NCI-H2196 (cell line): ENCODE measurements around the gene CES3.

Experiments
- DNase-seq: peaks from one replicate; lab custom pipeline; 2025; ENCODE audit not compliant: unreplicated experiment; lab: John Stamatoyannopoulos, UW

CES3 gene

DNA sequence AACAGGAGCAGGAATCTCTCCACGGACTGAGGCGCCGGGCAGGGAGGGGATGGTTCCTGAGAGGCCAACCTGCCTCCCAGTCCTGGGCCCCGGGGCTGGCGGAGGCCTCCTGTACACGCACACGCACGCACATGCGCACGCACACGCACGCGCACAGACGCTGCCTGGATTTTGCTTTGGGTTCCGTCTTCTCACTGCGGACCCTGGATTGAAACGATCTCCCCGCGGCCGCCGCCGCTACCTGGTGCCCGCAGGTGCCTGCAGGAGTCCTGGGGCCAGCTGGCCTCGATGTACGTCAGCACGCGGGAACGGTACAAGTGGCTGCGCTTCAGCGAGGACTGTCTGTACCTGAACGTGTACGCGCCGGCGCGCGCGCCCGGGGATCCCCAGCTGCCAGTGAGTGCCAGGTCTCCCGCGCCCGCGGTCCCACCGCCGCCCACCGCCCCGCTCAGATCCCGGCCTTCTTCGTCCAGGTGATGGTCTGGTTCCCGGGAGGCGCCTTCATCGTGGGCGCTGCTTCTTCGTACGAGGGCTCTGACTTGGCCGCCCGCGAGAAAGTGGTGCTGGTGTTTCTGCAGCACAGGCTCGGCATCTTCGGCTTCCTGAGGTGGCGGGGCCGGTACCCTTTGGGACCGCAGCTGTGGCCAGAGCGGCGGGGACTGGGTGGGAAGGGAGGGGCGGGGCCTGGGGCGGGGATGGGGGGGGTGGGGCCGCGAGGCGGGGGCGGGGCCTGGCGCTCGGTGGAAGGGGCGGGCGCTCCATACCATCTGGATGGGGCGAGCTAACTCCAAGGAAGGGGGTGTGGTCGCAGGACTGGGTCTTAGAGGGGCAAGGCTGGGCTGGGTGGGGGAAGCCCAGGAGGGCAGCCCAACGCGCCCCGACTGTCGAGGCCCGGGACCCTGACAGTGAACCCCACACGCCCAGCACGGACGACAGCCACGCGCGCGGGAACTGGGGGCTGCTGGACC is 39.6 kb downstream of the CES3 start:
- peak; percentile 50 for DNase-seq

DNA sequence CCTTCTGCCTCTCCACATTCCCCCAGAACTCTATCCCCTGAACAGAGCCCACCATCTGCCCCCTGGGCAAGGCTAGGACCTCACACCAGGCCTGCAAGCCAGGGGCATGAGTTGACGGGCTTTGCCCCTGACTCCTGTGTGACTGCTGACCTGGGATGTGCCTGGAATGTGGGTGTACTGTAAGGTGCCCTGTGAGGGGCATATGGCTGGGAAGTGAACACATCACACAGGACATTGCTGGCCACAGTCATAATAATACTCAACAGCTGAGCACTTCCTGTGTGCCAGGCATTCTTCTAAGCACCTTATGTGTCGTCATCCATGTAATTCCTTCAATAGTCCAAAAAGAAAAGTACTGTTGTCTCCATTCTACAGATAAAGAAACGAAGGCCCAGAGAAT is 40.7 kb downstream of the CES3 start:
- DNase-seq = no peak

DNA sequence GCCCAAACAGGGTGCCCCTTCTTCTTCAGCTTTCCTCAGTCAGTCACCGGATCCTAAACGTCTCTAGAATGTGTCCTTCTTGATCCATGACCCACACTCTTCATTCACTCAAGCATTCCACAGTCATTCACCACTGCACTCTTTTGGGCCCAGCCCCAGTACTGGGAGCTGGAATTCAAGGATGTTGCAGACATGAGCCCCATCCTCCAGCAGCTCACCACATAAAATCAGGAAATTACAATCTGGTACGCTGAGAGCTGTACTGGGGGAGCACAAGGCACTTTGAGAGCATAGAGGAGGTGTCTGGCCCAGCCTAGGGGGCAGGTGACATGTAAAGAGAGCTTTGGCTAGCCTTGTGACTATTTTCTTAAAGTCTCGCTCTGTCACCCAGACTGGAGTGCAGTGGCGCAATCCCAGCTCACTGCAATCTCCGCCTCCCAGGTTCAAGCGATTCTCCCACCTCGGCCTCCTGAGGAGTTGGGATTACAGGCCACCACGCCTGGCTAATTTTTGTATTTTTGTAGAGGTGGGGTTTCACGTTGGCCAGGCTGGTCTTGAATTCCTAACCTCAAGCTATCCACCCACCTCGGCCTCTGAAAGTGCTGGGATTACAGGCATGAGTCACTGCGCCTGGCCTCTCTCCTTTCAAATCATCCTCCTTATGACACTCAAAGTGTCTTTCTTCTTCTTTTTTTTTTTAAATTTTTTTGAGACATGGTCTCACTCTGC is 46.0 kb downstream of the CES3 start:
- DNase-seq = no peak

DNA sequence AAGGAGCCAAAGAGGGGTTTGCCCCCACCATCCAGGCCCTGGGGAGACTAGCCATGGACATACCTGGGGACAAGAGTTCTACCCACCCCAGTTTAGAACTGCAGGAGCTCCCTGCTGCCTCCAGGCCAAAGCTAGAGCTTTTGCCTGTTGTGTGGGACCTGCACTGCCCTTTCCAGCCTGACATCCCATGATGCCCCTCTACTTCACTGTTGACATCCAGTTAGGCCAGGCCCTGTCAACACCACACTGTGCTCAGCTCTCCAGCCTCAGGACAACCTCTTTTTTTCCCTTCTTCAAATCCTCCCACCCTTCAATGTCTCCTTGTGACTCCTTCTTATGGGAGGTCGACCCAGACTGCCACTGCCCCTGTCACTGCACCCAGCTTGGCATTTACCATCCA is 48.1 kb downstream of the CES3 start:
- no peak for DNase-seq

DNA sequence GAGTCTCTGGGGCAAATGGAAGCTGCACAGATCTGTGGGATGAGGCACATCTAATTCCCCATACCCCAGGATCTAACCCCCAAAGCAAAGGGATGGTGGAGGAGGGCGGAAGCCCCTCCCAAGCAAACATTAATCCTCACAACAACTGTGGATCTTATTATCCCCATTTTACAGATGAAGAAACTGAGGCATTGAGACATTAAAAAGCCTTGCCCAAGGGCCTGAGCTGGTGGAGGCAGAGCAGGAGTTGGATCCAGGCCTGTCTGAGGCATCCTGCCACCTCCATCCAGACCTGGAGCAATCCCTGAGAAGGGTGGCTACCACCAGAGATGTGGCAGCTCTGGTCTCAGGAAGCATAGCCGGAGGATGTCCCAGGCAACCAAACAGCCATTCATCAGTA is 50.2 kb downstream of the CES3 start:
- DNase-seq = no peak

DNA sequence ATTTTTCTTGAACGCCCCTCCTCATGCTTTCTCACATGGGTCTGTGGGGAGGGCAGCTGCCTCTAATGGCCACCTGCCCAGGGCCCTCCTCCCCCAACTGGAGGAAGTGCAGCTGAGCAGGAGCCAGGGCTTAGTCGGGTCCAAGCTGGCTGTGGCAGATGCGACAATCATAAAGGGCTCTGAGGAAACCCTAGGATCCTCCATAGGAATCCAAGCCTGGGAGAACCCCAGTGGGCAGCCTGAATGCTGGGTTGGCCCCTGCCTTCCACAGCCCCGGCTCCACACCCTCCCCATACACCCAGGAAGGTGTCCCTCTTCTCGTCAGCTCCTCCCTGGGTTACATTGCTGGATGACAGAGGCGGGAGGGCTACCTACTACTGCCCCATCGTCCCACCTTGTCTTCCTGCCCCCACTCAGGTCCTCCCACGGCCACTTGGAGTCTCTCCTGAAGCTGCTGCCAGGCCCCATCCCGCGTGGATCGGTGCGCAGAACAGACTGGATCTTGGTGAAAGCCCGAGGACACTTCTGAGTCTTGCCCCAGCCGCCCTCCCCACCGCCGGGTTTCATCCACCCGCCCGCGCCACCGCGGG is 52.3 kb downstream of the CES3 start:
- DNase-seq = peak; percentile 21

DNA sequence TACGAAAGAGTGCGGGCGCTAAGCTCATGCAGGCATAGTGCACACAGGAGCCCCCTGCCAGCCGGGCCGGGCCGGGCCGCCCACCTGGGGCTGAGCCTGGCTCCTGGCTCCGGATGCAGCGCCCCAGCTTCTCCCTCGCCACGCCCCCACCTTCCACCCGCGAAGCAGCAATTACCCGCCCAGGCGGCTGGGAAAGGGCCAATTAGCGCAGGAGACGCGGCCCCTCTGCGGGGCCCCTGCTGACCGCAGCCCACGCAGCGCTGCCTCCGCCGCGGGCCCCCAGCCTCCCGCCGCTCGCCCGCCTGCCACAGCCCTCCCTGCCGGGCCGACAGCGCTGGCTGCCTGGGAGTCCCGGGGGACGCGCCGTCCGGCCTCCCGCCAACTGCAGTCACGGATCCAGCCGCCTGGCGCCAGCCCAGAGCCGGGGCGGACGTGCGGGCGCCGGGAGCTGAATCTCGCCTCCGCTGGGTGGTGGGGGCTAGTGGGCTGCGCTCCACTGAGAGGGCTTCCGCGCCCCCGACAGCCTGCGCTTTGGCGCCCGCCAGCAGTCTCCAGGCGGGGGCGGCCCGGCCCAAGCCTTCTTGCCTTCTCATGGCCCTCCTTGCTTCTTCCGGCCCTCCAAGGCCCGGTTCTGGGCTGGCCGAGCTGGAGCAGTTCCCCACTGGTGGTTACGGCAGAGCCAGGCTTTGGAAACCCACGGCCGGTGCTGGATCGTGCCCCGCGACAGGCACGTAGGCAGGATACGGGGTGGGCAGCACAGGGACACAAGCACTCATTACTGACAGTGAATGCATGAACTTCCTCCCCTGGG is 53.0 kb downstream of the CES3 start:
- peak; percentile 24 for DNase-seq

DNA sequence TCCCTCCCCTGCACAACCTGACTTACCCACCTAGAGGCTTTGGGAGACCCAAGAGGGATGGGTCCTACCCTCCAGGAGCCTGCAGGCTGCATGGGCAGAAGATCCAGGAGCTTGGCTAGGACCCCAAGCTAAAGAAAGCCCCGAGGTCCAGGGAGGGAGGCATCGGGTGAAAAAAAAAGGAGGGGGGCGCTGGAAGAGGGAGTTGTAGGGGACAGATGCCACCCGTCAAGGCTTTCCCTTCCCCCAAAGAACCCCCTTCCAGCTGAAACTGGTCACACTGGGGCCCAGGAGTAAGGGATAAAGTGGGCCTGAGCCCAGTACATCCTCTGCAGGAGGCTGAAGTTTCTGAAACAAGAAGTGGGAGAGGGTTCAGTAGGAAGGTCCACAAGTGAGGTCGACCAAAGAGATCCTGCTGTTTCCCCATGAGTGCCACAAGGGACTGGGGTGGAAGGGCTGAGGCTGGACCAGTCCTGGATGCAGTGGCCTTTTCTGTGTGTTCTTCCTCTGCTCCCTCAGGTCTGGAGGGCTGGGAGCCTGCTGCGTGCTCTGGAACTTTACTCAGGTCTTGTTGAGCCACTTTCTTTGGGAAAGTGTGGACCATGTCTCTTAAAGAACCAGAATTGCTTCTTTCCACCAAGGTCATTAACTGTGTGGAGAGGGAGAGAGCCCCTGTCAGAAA is 53.7 kb downstream of the CES3 start:
- DNase-seq = no peak

DNA sequence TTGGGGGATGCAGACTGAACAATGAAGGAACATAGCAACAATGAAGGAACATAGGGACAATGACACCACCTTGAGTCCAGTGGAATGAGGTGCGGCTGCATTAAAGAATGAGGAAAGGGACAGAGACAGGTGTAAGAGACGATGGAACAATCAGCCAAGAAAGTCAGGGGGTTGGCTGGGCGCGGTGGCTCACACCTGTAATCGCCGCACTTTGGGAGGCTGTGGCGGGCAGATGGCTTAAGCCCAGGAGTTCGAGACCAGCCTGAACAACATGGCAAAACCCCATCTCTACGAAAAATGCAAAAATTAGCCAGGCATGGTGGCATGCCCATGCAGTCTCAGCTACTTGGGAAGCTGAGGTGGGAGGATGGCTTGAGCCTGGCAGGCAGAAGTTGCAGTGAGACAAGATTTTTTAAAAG is 54.3 kb downstream of the CES3 start:
- DNase-seq = no peak

DNA sequence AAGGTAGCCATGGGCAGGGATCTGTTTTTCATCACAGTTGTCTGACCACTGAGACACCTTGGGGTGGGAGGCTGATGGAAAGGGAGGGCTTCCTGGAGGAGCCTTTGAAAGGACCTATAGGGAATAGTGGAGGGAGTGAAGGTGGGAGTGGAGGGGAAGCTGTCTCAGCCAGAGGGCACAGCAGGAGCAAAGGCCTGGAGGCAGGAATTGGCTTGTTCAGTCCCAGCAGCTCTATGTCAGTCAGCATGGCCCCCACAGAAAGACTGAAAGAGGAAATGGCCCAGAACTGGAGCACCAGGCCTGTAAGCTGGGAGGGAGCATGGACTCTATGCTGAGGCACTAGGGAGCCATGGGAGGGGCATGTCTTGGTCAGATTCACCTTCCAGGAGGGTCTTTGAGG is 55.1 kb downstream of the CES3 start:
- no peak for DNase-seq

DNA sequence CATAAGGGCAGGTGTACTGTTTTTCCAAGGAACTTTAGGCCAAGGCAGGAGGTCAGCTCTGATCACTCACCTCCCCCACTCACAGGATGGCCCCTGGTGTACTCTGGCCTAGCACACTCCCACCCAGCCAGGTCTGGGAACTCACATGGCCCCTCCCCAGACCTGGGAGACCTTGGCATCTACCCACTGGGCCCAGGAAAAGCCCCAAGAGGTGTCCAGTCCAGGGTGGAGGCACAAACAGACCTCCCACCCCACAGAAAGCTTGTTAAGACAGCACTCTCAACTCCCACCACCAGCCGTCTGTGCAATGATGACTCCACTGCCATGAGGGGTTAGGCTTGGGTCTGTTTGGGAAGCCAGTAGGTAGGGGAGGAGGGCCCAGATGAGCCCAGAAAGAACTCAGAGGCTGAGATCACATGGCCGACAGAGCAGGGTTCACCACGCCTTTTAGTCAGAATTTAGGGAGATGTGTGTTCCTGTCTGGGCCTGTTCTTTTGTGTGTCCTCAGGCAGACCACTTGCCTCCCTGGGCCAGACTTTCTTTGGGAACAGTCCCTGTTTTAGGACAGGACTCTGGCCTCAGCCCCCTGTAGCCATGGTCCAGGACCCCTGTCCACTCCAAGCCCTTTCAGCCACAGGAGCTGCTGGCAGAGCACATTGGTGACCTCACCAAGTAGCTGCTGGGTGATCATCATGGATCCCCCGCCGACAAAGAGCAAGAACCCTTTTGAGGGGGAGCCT is 55.8 kb downstream of the CES3 start:
- no peak for DNase-seq

DNA sequence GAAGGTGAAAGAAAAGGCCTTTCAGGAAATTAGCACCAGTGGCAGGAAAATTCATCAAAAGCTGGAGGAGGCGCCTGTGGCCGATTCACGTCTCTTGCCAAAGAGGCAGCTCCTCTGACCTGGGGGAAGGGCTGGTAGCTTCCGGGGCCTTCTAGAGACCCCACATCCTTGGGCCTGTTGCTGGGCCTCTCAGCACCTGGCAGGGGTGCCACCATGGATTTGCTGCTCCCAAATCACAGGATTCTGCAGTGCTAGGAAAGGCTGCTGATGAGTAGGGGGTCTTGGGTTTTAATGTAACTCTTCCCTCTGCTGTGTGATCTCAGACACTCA is 56.3 kb downstream of the CES3 start:
- DNase-seq = no peak

DNA sequence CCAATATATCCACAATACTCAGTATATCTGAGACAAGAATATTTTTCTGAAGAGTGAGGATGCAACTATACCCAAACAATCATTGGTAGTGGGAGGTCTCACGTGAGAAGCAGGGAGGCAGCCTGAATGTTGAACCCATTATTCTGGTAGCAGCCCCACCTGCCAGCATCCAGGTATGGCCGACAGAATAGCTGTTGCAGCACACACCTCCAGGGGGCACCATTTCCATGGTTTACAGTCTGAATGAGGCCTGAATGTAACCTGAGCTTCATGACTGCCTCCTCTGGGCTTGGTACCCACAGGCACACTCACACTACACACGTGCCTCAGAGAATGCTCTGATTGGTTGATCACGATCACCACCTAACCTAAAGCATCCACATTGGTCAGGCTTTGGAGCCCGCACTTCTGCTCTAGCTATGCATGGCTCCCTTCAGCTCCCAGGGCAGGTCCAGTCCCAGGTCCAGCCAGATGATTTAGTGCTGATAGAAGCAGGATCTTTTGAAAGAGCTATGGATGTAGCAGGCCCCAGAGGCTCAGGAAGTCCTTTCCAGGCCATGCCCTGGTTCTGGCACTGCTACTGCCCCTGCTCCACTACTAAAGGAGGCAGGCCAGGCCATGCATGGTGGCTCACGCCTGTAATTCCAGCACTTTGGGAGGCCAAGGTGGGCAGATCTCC is 56.9 kb downstream of the CES3 start:
- peak; percentile 81 for DNase-seq

DNA sequence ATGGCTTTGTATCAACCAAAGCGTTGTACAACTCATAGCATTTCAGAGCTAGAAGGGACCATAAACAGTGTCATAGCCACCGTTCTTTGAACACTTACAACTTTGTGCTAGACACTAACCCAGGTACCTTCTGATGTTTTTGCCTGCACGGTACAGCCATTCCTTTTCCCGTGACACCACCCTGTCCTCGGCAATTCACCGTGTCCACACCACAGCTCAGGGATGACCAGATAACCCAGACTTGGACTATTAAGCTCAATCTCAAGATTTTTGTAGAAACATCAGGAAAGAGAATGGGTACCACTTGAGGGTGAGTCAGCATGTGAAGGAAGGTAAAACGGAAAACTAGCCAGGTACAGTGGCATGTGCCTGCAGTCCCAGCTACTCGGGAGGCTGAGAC is 58.1 kb downstream of the CES3 start:
- DNase-seq = no peak

DNA sequence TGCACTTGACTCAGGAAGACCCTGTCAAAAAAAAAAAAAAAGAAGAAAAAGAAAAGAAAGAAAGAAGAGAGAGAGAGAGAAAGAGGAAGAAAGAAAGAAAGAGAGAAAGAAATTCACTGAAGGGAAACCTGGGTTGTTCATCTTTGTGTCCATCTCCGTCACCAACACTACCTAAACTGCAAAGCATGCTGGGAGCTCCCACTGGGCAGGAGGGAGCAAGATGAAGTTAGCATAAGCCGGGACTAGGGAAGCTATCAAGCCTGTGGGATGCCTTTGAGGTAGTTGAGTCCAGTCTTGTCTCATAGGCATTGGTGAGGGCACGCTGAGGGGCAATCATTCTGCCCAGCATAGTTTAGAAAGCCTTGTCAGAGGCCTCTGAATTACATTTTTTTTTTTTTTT is 60.3 kb downstream of the CES3 start:
- no peak for DNase-seq

DNA sequence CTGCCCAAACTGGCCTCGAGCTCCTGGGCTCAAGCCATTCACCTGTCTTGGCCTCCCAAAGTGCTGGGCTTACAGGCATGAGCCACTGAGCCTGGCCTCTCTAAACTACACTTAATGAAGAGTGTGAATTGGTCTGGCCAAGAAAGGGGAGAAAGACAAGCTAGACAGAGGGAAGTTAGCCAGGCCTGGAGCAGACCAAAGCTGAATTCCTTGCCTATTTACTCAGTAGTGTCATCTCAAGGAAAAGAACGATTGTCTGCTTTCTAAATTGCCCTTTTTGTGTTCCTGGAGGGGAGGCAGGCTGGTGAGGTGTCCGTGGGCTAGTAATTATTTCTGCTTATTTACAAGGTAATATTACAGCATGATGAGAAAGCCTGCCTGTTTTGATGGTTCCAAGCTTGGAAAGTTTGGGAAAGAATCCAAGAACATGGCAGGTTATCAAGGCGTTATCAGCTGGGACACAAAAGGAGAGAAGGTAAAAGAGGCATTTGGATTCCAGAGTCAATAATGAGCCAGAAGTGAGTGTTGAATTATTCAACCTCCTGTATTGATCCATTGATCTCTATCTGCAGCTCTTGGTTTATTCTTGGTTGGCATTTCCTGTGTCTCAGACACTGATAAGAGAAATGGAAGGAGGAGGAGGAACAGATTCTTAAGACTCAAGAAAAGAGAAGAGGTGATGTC is 61.6 kb downstream of the CES3 start:
- no peak for DNase-seq

DNA sequence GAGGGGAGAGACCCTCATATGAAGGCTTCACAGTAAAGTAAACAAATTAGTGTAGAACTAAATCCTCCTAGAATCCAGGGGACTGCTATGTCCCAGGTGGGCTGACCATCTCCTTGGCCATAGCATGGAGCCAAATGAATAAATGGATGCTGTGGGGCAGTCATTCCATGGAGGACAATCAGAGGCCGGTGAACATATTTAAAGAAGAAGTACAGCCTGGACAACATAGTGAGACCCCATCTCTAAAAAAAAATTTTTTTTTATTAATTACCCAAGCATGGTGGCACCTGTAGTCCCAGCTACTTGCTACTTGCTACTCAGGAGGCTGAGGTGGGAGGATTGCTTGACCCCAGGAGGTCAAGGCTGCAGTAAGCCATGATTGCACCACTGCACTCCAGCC is 62.6 kb downstream of the CES3 start:
- DNase-seq = no peak
